ENCODE results near the gene RSU1.

RSU1 gene

DNA sequence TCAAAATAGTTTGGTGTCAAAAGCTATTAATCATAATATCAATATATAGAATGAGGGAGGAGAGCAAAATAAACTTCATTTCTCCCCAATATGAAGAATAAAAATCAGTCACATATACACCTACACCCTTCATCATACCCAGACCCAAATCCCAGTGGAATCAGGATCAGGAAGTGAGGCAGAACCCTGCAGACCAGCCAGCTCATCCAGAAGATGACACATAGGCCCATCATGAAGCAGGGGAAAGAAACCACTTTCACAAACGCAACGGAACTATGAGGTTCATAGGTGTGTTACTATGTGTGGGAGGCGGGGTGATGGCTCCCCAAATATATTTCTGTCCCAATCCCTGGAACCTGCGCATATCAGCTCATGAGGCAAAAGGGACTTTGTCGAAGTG, 89.0 kb downstream of the RSU1 start:
- DNase-seq, result no peak

DNA sequence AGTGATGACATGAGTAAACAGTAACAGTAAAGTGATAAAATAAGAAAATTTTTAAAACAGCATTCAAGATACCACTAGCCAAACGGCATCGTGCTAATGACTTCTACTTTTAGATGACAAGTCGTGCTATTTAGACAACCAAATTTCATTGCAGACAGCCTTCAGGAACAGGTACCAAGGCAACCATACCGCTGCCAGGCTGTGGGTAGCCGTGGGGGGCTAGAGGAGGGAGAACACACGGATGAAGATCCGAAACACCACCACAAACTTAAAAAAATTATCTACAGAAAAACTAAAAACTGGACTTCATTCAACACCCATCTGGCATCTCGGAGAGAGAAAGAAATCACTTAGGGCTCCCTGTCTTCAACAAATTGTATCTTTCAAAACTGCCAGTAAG, 89.6 kb downstream of the RSU1 start:
- no peak for DNase-seq

DNA sequence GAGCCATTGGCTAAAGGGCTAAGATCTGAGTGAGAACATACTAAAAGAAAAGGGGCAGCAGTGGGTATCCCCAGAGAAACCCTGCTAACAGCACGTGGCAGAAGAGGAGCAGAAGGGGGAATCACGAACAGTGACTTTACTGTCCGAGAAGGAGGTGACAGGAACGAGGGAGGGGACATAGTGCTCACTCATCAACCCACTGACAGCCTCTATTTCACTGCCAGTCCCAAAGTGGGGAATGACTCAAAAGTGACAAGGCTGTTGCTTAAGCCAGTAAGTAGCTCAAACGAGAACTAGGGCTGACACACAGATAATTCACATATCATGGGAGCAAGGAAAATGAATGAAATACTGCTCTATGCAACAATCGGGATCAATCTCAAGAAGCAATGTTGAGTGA, 92.7 kb downstream of the RSU1 start:
- no peak for DNase-seq

DNA sequence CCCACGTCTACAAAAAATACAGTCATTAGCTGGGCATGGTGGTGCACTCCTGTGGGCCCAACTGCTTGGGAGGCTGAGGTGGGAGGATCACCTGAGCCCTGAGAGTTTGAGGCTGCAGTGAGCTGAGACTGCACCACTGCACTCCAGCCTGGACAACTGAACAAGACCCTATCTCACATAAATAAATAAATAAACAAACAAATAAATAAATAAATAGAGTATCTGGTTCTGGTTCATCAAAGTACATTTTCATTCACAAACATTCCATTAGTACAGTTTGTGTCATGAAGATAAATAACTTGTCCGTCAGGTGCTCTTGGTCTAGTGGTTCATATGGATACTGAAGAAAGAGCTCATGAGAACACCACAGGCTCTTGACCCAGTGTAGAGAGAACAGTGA, 96.4 kb downstream of the RSU1 start:
- no peak for DNase-seq

DNA sequence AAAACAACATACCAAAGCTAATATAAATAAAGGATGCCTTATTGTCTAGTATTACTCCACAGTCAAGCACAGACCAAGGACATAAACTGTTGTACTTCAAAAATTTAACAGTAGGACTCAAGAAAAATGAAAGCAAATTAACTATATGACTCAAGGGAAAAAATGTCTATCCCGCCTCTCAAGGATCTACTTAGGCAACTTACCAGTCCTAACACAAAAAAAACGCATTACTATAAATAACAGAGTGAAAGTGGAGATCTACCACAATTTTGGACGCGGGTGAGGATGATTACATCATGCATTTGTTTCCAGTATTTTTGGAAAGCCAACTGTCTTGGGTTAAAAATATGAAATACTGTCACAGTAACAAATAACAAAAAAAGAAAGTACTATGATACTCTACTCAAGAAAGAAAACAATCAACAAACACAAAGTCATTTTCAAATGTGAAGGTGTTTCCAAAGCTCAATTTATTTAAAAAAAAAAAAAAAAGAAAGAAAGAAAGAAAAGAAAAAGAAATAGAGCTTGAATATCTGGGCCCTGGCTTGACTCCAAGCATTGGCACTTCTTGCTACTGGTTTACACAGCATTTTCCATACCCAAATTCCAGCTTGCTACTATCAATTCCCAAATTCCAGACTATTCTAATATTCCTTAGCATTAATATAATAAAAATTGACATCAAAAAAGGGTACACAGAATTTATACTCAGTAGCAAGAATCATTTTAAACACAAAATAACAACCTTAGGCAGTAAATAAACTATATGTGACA, 99.4 kb downstream of the RSU1 start:
- DNase-seq, result no peak

DNA sequence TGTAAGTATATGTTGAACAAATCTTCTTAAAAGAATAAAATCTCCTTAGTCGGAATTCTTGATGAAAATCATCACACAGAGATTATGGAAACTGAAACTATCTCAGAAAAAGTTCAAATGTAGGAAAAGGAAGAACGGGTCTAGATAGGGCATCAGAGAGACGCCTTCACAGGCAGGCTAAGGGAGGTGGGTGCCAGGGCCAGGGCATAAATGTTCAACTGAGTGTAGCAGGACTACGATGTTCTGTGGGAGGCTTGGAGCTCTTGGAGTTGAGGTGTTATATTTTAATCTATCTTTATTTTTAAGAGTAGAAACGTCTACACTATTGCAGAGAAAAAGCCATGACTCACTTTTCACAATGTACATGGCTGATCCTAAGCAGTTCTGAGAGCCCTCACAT, 101.2 kb downstream of the RSU1 start:
- no peak for DNase-seq

DNA sequence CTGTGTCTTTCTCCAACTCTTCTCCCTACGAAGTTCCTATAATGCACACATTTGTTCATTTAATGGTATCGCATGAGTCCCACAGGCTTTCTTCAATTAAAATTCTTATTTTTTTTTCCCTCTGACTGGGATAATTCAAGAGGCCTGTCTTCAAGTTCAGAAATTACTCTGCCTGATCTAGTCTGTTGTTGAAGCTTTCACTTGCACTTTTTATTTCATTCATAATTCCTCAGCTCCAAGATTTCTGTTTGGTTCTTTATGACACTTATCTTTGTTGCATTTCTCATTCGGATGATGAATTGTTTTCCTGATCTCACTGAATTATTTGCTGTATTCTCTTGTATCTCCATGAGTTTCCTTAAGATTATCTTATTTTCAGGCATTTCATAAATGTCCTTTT, 103.9 kb downstream of the RSU1 start:
- DNase-seq, result no peak

DNA sequence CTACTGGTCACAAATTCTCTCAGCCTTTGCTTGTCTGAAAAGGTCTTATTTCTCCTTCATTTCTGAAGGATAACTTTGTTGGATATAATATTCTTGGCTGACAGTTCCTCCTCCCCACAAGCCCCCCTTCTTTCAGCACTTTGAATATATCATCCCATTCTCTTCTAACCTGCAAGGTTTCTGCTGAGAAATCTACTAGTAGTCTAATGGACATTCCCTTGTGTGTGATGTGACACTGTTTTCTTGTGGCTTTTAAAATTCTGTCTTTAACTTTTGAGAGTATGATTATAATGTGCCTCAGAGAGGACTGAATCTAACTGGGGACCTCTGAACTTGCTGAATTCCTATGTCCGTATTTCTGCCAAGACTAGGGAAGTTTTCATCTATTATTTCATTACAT, 104.3 kb downstream of the RSU1 start:
- DNase-seq, result no peak

DNA sequence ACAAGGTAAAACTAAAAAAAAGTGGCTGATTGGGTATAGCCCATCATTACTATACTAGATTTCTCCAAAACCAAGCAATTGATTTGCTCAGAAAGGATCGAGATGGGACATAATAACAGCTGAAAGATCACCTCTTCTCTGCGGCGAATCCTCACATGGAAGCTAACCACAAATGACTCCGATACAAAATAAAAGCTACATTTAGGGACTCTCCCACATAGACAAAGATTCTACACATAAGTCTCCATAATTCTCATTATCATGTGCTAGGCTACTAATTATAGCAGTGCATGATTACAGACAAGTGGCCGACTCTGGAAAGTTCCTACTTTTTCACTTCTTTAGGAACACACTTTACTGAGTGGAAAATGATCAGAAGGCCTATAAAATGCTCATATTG, 116.9 kb downstream of the RSU1 start:
- DNase-seq, result no peak

DNA sequence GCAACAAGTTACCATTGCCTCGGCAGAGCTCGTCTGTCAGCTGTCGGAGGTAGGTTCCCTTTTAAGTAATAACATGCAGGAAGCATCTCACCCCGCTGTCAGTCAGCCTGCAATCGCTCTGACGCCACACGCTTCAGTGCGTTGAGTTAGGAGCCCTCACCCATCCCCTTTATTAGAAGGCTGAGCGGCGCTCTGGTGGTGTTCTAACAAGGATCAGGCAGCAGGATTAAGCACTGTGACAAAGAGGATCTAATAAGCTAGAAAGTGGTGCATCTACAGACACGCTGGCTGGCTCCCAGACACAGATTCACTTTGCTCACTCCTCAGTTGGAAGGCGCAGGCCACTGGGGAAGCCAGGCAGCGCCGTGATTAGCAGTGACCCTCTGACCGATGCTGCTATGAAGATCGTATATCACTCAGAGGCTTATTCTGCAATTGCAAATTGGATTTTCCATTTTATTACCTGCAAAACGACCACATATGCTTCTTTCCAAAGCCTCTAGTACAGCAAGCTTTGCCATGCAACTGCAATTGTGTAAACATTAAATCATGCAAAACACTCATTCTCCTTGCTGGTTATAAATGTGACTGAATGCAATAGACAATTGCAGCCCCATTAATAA, 117.7 kb downstream of the RSU1 start:
- DNase-seq, result no peak

DNA sequence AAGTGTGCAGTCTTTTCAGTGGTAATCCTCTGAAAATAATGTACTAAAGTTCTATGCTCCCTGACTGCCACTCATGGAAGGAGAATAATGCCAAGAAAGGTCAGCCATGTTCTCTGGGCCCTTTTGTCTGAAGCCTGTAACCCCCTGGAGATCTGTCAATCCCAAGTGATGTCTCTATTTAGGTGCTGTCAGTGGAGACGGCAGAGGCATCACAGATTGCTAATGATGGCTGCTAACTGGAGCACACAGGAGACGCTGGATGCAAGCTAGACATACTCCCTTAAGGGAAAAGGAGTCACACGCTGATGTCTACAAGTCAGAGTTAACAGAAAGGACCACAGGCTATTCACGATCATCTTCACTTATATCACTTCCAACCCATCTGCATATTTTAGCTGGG, 118.8 kb downstream of the RSU1 start:
- no peak for DNase-seq

DNA sequence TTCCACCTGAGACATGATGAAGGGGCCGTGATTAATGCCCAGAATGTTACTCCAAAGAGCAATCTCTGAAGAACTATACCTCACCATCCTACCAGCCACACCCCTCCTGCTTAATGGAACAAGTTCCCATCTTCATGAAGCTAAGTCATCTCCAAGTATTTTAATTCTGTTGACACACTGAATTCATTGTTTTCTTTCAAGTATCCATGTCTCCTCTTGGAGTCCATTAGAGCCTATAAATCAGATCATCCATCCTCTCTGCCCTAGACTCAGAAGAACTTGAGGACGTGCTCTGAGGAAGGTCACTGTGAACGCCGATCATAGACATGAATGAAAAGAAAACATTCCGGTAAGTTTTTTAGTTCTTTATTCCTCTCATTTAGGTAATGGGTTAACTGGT, 126.8 kb downstream of the RSU1 start:
- DNase-seq, result no peak

DNA sequence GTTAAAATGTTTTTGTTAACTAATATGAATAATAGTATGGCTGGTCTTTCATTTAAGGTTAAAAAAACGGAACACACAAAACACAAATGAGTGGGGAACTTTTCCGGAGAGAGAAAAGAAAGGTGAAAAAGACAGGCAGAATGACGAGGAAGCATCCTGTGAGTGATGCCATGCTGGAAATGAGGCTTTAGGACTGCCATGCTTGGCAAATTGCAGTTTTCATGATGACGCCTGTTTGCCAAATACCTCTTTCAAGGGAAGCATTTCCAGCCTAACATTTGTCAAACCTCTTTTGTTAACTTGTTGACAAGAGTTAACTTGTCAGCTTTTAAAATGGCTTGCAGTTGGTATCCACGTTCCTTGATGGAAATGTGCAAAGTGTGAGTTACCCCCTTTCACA, 127.5 kb downstream of the RSU1 start:
- DNase-seq, result no peak

DNA sequence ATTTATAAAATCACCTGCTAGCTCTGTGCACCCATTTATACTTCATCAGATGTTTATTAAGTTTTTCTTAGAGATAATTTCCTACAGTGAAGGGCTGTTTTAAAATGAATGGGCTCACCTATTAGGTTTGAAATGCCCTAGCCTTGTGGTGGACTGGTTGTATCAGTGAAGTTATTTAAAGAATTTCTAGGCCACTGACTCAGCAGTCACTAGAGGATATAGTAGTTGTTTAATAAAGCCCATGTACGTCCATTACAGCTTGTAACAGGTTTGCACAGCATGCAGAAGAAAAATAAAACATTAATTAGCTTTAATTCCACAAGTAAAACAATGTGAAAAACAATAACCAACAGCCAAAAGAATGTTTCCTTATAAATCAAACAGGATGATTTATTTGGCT, 128.0 kb downstream of the RSU1 start:
- DNase-seq, result no peak

DNA sequence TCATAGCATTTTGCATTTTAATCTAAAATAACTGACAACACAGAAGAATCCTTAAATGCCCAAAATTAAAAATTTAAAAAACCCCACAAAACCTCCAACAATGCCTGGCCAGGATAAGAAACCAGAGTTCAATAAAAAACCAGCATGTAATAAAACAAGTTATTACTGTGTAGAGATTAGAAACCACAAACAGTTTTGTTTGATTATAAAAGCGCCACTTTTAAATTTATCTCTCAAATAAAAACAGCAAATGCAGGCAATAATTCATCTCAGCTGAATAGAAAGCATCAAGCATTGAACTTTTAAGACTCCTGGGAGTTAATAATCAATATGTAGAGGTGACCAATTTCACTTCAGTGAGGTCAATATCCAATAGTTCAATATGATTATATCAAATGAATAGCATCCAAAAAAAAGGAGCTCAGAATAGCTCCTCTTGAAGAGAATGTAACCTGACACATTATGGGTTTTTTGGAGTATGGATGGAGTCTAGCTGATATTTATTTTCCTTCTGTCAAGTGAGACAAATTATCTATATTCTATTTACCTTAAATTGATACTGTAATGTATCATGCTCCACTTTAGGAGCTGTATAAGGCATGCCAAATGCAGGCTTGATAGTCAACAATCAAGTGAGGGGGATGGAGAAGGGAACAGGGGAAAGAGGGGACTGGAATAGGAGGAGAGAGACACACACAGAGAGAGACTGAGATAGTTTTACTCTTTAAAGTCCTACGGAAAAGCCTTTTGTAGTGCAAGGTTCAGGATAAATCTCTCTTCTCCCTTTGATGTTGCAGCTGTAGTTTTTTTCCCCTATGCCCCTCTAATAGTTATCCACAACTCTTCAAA, 130.9 kb downstream of the RSU1 start:
- DNase-seq, result peak; percentile 53

DNA sequence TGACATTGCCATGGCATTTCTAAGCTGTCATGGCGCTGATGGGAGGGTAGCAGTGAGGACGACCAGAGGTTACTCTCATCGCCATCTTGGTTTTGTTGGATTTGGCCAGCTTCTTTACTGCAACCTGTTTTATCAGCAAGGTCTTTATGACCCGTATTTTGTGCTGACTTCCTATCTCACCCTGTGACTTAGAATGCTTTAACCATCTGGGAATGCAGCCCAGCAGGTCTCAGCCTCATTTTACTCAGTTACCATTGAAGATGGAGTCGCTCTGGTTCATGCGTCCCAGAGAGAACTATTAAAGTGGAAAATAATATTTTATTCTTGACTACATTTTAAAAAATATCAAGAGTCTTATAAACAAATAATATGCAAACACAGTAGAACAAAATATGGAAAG, 131.7 kb downstream of the RSU1 start:
- no peak for DNase-seq

DNA sequence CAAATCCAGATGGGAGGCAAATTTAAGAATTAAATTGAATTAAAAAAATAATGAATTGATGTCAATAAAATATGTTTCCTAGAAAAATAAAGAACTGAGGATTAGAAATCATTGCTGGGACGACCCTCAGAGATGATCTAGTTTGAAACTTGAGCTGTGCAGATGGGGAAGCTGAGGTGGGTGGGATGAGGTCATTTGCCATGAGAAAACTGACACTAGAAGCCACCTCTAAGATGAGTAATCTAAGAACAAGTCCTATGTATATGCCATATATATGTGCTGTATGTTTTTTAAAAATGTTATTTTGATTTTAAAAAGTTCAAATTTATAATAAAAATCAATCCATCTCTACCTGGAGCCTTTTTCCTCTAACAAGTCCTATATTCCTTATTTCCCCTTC, 135.7 kb downstream of the RSU1 start:
- DNase-seq, result no peak

DNA sequence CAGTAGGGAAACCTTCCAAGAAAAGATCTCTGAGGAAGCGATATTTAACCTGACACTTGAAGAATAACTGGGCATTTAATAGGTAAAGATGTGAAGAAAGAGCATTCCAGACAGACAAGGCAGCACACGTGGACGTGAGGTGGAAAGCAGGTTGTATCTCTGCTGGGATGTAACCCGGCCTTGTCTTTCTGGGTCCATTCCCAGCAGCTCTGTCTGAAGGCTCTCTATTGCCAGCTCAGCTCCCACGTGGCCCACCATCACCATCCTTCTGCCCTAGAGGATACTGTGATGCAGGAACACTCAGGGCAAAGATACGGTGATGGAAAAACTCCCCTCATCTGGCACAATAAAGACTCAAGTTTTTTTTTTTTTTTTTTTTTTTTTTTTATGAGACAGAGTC, 137.7 kb downstream of the RSU1 start:
- DNase-seq, result no peak

DNA sequence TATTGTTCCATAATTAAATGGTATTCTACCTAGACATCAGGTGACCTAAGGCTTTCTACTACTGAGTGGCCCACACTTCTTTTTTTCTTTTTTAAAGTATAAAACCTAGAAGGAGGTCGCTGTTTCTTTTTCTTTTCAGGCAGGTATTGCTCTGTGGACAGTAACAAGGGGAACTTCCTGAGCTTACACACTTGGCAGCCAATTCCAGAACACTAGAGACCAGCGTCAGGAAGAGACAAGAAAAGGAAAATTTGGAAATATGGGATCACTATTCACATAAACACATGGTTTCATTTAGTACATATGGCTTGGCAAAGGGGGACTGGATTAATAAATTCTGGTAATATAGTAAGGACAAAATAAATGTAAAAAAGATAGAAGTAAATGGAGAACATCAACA, 141.9 kb downstream of the RSU1 start:
- DNase-seq, result no peak

DNA sequence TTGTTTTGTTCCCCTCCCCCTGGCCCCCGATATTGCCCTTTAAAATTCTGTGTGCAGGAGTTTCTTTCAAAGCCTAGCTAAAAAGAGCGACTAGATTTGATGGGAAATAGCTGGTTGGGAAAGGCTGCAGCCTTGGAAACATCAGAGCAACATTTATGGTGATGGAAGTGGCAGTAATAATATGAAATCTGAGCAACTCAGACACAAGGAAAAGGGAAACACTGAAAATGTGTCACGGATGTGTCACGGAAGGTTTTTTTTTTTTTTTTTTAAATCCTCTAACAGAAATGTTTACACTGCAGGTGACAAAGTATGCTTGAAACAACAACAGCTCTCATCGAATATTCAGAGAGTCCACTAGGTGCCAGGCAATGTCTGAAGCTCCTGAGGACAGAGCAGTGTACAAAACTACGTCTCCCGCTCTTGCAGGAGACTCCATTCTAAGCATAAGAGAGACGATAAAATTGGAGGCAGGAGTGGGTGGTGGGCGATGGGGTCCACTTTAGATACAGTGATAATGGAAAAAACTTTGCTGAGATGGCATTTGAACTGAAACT, 143.0 kb downstream of the RSU1 start:
- peak; percentile 70 for DNase-seq

DNA sequence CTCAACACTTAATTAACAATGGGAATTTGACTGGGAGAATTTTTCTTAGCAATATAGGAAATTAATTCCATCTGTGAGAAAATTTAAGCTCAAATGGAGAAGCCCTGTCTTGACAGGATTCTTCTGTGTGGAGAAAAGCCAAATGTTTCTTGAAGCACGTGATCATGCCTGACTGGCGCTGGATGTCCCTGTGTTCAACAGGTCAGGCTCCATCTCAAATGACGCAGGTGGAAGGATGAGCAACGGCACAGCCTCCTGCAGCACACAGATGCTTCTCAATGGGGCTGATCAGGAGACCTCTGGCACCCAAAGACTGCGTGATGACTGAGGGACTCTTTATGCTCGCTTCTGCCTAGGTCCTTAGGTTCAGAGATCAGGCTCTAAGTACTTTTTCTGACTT, 143.8 kb downstream of the RSU1 start:
- DNase-seq, result peak; percentile 77

DNA sequence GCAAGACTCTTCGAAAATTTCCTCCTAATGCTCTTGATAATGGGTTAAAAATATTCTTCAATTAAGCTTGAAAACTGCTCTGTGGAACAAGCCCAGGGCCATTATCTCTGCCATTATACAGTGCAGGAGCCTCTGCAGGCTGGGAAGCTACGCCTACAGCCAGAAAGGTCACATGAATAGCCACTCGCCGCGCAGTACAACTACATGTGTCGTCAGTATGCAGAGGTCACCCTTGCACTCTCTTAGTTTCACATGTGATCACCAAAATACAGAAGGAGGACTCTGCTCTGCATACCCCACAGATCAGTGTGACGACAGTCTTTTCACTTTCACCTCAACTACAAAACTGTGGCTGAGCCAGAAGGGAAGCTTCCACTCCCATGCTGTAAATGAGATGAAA, 153.8 kb downstream of the RSU1 start:
- DNase-seq, result no peak

DNA sequence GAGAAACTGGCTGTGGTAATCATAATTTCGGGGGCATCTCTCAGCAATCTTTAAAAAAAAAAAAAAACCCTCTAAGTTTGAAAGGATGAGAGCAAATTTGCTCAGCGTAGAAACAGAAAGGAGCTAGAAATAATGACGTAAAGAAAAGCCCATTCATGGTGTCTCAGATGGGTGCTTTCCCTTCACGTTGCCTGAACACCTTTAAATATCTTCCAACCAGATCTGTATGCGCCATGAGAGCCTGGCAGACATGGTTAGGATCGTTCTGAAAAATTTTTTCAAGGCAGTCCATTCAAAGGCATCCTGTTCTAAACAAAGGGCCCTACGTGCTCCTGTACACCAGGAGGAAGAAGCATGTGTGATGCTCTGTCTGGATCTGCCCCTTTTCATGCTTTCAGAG, 154.3 kb downstream of the RSU1 start:
- no peak for DNase-seq

DNA sequence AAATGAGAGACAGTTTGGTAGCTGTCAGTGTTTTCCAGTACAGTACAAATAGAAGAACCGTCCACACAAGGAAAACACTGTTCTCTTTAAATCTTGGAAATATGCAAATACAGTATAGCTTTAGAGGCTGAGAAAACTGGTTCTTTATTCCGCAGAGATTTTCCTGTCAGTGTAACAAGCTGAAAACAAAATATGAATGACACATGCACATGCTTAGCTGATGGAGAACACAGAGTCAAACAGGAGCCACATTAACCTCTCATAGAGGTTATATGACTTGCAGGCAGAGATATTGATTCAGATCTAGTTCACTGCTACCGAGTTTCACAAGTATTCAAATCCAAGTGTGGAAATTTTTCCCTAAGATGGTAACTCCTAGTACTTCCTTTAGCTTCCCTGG, 160.3 kb downstream of the RSU1 start:
- no peak for DNase-seq

All from NCI-H2029 (cell line).